GM18951 (cell line): Measurements from ENCODE around the gene EHD1.

ENCODE experiments used
- POLR2A ChIP-seq: IDR thresholded peaks from 4 replicates; pipeline ENCODE4 v1.6.1; 2011; ENCODE audit warnings: mild to moderate bottlenecking; ENCODE audit not compliant: insufficient read length, insufficient read depth; ENCODE audit errors: extremely low read depth
- in situ Hi-C: fragments of 300-500 bp; cut with MboI; formaldehyde crosslinking; loops from one replicate; pipeline ENCODE4 v1.12.0; 2022; ENCODE audit warnings: low sequenced_read_pairs, mixed read lengths, inconsistent platforms; ENCODE audit not compliant: unreplicated experiment

Gene EHD1

GRCh38 chr11:64852804-64853509 is 25.5 kb downstream of the EHD1 start:
- in situ Hi-C loops = no loop called here
- TF ChIP-seq POLR2A = no peak

DNA sequence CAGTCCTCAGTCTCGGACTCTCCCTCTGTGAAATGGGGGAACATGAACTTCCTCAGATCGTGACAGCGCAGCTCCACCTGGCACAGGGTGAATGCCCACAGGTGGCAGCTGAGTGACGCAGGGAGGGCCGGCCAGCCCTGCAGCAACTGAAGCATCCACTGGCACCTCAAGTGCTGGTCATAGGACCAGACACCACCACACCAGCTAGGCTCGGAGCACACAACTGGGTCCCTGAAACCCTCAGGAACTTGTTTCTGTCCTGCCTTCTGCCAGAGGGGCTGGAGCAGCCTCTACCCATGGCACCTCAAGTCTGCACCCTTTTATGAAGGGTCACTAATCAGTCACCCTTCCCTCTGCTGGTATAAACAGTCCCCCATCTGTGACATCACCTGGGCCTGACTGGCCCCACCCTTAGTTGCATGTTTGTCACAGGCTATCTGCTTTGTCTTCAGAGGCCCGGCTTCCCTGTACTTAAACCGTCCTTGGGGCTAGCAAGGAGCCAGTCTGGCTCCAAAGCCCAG is 26.5 kb downstream of the EHD1 start:
- TF ChIP-seq POLR2A = peak; percentile 23
- in situ Hi-C loops = no loop called here

- in situ Hi-C loops = no loop called here
These were observed 27.3 kb downstream of the EHD1 start for GRCh38 chr11:64850979-64851567.

DNA sequence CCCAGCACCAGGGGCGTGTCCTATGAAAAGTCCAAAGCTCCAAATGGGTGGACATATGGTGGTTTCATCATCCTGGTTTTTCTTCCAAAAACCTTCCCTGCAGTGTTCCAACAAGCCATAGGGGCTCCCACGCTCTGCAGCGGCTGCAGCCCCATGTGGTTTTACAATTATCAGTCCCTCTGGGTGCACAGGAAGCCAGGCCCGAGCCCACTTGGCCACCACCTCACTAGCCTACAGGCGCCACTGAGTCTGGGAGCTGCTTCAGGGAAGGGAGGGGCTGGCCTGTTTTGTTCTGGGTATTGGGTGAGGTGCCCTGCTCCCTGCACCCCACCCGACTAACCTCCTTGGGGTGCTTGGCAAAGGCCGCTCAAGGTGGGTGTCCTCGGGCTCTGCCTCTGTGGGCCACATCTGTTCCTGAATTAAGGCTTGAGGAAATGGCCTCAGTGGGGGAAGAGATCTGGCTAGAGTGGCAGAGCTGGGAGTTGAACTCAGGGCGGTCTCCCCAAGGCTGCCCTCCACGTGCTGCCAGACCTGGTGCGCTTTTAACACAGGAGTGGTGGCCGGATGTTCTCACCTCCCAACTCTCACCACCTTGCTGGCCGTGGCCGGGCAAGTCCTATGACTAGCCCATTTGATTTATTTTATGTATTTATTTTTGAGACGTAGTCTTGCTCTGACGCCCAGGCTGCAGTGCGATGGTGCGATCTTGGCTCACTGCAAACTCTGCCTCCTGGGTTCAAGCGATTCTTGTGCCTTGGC is 28.6 kb downstream of the EHD1 start:
- in situ Hi-C loops = loop anchor here (5.0 kb wide), 1 partner anchor 43 kb away; no protein-coding TSS in a partner anchor

More at GRCh38 chr11:64850979-64851567, 27.3 kb downstream of the EHD1 start:
- peak; percentile 56 for TF ChIP-seq POLR2A

DNA sequence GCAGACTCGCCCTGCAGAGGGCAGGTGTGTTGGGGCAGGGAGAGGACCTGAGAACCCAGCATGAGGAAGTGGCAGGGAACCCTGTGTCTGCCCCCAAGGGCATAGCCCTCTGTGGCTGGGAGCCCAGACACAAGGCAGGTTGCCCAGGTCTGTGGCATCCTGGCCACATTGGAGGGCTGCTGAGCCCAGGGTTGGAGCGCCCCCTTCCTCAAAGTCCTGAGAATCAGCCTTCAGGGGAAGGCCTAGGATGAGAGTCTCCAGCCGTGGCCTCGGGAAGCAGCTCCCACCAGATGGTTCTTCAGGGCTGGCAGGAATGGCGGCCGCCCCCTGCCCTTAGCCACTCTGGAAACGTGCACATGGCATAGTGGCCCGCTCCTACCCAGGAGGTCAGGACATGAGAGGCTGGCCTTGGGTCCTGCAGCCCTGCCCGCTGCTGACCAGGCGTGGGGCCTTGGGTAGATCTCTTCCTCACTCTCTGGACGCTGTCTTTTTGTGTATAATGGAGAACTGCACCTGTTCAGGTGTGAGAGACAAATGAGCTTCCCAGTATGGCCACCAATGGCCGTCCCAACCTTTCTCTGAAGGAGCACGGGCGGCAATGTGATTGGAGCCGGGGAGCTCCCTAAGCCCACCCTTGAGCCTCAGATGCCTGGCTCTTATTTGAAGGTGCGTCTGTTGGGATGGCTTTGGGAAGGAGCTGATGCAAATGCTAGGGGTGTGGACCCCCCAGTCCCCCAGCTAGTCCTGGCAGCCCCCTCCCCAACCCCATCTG is 29.4 kb downstream of the EHD1 start:
- TF ChIP-seq POLR2A = no peak
- in situ Hi-C loops = loop anchor here (5.0 kb wide), 1 partner anchor 43 kb away; no protein-coding TSS in a partner anchor

More for the DNA sequence above, 28.6 kb downstream of the EHD1 start:
- no peak for TF ChIP-seq POLR2A

- no peak for TF ChIP-seq POLR2A
- in situ Hi-C loops = loop anchor here (5.0 kb wide), 1 partner anchor 44 kb away; no protein-coding TSS in a partner anchor
These were observed 30.1 kb downstream of the EHD1 start for GRCh38 chr11:64848214-64848825.

DNA sequence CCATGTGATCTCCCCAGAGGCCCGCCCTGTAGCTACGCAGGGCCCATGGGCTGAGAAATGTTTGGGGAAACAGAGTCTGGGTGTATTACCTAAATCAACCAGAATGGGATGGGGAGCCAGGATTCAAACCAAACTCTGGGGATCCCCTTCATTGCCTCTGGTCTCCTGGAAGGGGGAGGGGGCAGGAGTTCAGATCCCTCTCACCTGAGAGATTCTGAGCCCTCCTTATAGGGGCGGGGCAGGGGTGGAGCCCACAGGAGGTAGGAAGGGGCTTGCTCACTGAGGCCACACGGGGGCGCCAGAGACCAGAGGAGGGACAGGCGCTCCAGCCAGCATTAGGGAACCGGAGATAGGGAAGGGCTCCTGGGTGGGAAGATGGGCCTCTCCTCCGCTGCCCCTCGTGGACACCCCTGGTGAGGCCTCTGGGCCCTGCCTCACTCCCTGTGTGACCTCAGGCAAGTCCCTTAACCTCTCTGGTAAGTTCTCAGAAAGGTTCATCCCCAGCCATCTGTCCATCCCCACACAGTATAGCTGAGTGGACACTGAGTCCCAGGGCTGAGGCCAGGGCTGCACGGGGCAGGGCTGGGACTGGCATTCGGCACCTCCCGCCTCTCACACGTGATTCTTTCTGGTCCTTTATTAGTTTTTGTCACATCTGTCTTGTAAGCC is 31.3 kb downstream of the EHD1 start:
- in situ Hi-C loops = loop anchor here (5.0 kb wide), 1 partner anchor 45 kb away; no protein-coding TSS in a partner anchor
- no peak for TF ChIP-seq POLR2A

- in situ Hi-C loops = loop anchor here (5.0 kb wide), 1 partner anchor 47 kb away; no protein-coding TSS in a partner anchor
These were observed 32.7 kb downstream of the EHD1 start for GRCh38 chr11:64845776-64846129.

DNA sequence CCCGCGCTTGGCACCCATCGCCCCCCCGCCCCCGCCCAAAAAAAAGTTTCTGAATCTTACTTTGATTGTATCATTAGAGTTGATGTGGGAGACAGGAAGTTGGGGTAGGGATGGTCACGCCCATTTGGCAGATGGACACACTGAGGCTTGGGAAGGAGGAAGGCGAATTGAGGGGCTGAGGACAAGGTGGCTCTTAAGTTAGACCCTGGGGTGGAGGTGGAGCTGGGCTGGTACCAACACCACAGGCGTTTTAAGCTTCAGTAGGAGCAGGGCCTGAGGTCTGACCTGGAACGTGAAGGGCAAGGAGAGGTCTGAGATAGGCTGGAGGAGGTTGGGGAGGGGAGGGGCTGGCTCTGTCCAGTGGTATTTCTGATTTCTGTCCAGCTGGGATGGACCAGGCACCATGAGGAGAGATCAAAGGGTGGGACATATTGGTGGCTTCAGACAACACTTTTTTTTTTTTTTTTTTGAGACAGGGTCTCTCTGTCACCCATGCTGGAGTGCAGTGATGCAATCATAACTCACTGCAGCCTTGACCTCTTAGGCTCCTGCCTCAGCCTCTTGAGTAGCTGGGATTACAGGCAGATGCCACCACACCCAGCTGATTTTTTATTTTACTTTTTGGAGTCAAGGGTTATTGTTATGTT is 33.2 kb downstream of the EHD1 start:
- TF ChIP-seq POLR2A = no peak
- in situ Hi-C loops = loop anchor here (5.0 kb wide), 1 partner anchor 47 kb away; no protein-coding TSS in a partner anchor

- no peak for TF ChIP-seq POLR2A
- in situ Hi-C loops = loop anchor here (5.0 kb wide), 1 partner anchor 48 kb away; no protein-coding TSS in a partner anchor
These were observed 33.9 kb downstream of the EHD1 start, which contains the start of gene CDC42BPG for GRCh38 chr11:64844330-64845128. Gene CDC42BPG (minus strand): TSS chr11:64844653. CDS start chr11:64844569, 84 bp downstream.
